ENCODE results near the gene ABCD1. TPM values are rescaled to one million over a fixed set of nuclear protein-coding genes. Genes with fewer than 3 reads are reported as not detected.

The ABCD1 gene
- total and polyA plus RNA-seq, 9 of the 15 experiments (the other 6 are each of a cell fraction or from before 2014, with no cell fraction given), result 0.07 to 6.9 (median 2.2) TPM

GRCh38 chrX:153708415-153708814 is 16.2 kb upstream of the ABCD1 start (continued):
- TF ChIP-seq, protein P1, sequence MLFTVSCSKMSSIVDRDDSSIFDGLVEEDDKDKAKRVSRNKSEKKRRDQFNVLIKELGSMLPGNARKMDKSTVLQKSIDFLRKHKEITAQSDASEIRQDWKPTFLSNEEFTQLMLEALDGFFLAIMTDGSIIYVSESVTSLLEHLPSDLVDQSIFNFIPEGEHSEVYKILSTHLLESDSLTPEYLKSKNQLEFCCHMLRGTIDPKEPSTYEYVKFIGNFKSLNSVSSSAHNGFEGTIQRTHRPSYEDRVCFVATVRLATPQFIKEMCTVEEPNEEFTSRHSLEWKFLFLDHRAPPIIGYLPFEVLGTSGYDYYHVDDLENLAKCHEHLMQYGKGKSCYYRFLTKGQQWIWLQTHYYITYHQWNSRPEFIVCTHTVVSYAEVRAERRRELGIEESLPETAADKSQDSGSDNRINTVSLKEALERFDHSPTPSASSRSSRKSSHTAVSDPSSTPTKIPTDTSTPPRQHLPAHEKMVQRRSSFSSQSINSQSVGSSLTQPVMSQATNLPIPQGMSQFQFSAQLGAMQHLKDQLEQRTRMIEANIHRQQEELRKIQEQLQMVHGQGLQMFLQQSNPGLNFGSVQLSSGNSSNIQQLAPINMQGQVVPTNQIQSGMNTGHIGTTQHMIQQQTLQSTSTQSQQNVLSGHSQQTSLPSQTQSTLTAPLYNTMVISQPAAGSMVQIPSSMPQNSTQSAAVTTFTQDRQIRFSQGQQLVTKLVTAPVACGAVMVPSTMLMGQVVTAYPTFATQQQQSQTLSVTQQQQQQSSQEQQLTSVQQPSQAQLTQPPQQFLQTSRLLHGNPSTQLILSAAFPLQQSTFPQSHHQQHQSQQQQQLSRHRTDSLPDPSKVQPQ (CRISPR knock-in tag; IDR thresholded peaks at IDR 0.05; ENCODE audit: borderline replicate concordance), result no peak
- TF ChIP-seq, protein P2, sequence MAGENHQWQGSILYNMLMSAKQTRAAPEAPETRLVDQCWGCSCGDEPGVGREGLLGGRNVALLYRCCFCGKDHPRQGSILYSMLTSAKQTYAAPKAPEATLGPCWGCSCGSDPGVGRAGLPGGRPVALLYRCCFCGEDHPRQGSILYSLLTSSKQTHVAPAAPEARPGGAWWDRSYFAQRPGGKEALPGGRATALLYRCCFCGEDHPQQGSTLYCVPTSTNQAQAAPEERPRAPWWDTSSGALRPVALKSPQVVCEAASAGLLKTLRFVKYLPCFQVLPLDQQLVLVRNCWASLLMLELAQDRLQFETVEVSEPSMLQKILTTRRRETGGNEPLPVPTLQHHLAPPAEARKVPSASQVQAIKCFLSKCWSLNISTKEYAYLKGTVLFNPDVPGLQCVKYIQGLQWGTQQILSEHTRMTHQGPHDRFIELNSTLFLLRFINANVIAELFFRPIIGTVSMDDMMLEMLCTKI (IDR thresholded peaks at IDR 0.05; ENCODE audit: partially characterized antibody), result no peak
- no peak for TF ChIP-seq ELF2 (CRISPR knock-in tag; IDR thresholded peaks at IDR 0.05)
- peak; percentile 55 for TF ChIP-seq POLR2G (IDR thresholded peaks at IDR 0.05; ENCODE audit: low read depth, low read length)
- no peak for TF ChIP-seq JUNB (CRISPR knock-in tag; conservative IDR thresholded peaks at IDR 0.05)
- TF ChIP-seq HMG20B (CRISPR knock-in tag; IDR thresholded peaks at IDR 0.05), result no peak
- TF ChIP-seq FOS (IDR thresholded peaks at IDR 0.05; ENCODE audit: extremely low read depth, insufficient read length), result no peak
- TF ChIP-seq MECOM (CRISPR knock-in tag; IDR thresholded peaks at IDR 0.05), result no peak
- no peak for TF ChIP-seq POLR2AphosphoS5 (IDR thresholded peaks at IDR 0.05; ENCODE audit: control insufficient read depth, insufficient read depth, low read depth, low read length)
- TF ChIP-seq MCM3 (IDR thresholded peaks at IDR 0.05), result no peak
- no peak for TF ChIP-seq ZNF232 (CRISPR knock-in tag; IDR thresholded peaks at IDR 0.05)
- no peak for TF ChIP-seq NUFIP1 (IDR thresholded peaks at IDR 0.05; ENCODE audit: partially characterized antibody)
- no peak for TF ChIP-seq CREB3L1 (IDR thresholded peaks at IDR 0.05; ENCODE audit: borderline replicate concordance, low read depth)
- no peak for TF ChIP-seq NCOA6 (IDR thresholded peaks at IDR 0.05)
- TF ChIP-seq VEZF1 (CRISPR knock-in tag; IDR thresholded peaks at IDR 0.05), result 0 out of 2 replicates have a peak, but pooled peaks have one; percentile 41
- TF ChIP-seq RAD51 (IDR thresholded peaks at IDR 0.05; ENCODE audit: borderline replicate concordance, low read depth), result peak; percentile 71
- TF ChIP-seq DEAF1 (CRISPR knock-in tag; IDR thresholded peaks at IDR 0.05), result peak; percentile 36; the same call in 1 of the 2 replicates
- TF ChIP-seq MTA3 (IDR thresholded peaks at IDR 0.05; ENCODE audit: borderline replicate concordance), result no peak
- TF ChIP-seq, protein P3, sequence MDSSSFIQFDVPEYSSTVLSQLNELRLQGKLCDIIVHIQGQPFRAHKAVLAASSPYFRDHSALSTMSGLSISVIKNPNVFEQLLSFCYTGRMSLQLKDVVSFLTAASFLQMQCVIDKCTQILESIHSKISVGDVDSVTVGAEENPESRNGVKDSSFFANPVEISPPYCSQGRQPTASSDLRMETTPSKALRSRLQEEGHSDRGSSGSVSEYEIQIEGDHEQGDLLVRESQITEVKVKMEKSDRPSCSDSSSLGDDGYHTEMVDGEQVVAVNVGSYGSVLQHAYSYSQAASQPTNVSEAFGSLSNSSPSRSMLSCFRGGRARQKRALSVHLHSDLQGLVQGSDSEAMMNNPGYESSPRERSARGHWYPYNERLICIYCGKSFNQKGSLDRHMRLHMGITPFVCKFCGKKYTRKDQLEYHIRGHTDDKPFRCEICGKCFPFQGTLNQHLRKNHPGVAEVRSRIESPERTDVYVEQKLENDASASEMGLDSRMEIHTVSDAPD (CRISPR knock-in tag; IDR thresholded peaks at IDR 0.05), result no peak
